DMS153 treated with DMSO at 0.1 percent for 48 hours (cell line): ENCODE data around the gene GALNT18.
A peak's percentile ranks its signal among the peaks of the same experiment; 100 is the strongest.

Experiments used
- DNase-seq: peaks from one replicate; lab custom pipeline; 2025; ENCODE audit not compliant: unreplicated experiment; lab: John Stamatoyannopoulos, UW

GALNT18 gene

DNA sequence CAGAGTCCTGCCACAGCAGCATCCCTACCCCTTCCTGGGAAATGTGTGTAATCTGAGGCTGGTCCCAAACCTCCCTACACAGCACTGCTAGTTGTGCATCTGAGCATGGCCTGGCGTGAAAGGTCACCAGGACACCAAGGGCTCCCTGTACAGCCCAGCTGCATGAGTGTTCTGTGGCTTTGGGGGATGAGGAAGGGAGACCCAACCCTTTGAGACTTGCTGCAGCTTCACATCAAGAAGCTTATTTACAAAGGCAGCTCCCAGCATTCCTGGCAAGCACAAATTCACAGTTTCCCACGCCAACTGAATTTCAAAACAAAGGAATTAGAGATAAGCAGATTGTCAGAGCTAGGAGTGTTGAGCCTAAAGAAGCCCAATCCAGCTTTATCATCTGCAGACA is 301.0 kb downstream of the GALNT18 start:
- DNase-seq = no peak

- no peak for DNase-seq
Observed at GRCh38 chr11:11318961-11319360, 302.8 kb downstream of the GALNT18 start.

DNA sequence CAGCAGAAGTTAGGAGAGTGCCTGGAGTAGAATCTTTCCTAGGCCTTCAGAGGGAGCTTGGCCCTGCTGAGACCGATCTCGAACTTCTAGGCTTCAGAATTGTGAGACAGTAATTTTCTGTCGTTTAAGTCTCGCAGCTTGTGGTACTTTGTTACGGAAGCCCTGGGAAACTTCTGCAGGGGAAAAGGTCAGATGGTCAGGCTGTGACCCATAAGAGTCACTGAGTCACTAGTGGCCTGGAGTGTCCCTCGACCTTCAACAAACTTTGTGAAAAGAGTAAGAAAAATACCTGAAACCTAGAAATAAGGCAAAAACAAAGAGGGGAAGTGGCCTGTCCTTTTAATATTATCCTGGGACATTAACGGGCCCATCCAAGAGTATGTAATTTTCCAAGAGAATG is 303.3 kb downstream of the GALNT18 start:
- DNase-seq = no peak

- DNase-seq = no peak
Observed at GRCh38 chr11:11316651-11317230, 305.1 kb downstream of the GALNT18 start.

DNA sequence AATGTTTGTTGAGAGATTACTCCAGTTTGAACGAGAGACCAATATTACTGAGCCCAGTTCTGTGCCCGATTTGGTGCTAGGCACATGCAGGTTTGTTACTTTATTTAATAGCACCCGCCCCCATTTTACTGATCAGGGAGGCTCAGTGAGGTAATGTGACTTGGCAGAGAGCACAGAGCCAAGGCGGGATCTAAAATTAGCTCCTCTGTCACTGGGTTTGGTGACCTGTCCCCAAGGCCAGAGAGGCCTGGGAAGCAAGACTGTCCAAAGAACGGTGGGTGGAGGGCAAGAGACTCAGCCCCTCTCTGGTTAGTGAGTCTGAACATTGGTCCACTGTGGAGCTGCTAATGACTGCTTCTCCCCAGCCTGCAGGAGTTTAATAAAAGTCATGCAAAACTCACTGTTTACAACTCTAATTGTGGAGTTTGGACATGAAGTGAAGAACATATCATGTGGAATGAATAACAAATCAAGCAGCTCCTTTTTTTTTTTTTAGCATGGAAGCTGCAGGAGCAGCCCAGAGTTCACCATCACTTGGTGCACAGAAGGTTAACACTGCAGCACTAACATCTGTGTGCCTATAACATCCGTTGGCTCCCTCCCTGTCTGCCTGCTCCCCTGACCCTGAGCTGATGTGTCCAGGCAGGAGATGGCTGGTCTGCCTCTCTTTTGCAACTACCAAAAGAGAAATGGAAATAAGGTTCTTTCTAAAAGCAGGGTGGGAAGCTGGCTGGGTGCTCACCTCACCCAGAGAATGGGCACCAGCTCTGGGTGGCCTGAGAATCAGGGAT is 307.7 kb downstream of the GALNT18 start:
- no peak for DNase-seq

- DNase-seq = no peak
Observed at GRCh38 chr11:11313426-11313825, 308.4 kb downstream of the GALNT18 start.

GRCh38 chr11:11312738-11313137 is 309.1 kb downstream of the GALNT18 start:
- DNase-seq = no peak

- no peak for DNase-seq
Observed at GRCh38 chr11:11311169-11311568, 310.6 kb downstream of the GALNT18 start.

- no peak for DNase-seq
Observed at GRCh38 chr11:11309906-11310305, 311.9 kb downstream of the GALNT18 start.

- DNase-seq = no peak
Observed at GRCh38 chr11:11308249-11308648, 313.6 kb downstream of the GALNT18 start.

DNA sequence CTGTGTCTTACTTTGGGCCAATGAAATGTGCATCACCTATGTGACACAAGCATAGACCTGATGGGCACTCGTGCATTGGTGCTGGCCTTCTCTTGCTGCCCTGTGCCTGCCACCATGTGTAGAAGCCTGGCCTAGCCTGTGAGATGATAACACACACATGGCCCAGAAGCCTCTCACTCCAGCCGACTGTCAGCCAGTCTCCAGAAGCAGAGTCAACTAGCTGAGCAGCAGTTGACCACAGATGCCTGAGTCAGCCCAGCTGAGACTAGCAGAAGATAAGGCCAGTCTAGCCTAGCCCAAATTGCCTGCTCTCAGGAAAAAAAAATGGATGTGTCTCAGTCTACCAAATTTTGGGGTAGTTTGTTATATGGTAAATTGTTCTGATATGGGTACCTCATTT is 314.9 kb downstream of the GALNT18 start:
- no peak for DNase-seq

DNA sequence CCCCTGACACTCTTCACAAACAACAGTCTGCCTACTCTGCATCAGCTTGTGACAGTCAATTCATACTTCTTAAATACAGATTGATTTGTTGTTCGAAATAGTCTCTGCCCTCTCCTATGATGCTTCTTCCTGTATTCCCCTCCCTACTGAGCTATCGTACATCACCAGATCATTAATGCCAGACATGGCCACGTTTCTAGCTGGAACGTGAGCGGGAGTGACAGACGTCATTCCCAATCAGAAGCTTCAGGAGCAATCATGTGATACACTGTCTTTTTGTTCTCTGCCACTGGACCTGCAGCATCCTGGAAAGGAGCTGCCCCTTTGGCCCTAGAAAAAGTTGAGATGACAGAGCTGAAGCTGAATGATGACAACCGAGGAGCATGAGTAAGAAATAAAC is 317.3 kb downstream of the GALNT18 start:
- DNase-seq = no peak

GRCh38 chr11:11302565-11302964 is 319.2 kb downstream of the GALNT18 start:
- no peak for DNase-seq

DNA sequence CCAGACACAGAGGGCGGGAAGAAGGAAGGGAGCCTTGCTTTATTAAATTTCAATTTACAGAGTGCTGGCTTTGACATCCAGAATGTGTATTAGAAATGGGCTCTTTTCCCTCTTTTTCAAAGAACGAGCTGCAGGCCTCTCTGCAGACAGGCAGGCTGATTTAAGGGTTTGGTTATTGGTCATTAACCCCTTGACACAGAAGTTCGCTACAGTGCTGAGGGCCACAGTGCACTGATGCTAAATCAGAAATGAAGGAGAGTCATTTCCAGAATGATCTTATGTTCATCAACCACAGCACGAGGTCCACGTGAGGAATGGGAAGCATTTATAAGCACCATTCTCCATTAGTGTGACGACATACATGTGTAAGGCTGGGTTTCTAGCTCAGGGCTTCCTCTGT is 320.6 kb downstream of the GALNT18 start:
- no peak for DNase-seq

GRCh38 chr11:11297578-11297977 is 324.2 kb downstream of the GALNT18 start:
- DNase-seq = no peak

DNA sequence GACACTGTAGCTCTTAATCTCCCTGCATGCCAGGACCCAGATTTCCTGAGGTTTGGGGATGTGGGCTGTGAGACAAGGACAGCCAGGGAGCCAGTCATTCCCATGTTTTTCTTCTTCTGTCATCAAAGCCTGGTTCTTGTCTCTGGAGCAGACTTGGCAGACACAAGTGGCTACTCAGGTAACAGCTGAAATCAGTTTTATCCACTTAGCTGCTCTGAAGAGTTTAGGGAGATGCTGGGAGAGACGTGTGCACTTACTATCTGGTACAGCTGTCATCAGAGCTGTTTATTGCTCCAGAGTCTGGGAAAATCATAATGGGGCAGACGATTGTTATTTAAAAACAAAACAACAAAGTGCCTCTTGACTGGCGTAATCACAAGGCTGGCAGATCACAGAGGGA is 325.4 kb downstream of the GALNT18 start:
- no peak for DNase-seq

- no peak for DNase-seq
Observed at GRCh38 chr11:11294551-11294855, 327.3 kb downstream of the GALNT18 start.

- DNase-seq = no peak
Observed at GRCh38 chr11:11293798-11294550, 327.8 kb downstream of the GALNT18 start.

- DNase-seq = no peak
Observed at GRCh38 chr11:11292839-11293238, 329.0 kb downstream of the GALNT18 start.

DNA sequence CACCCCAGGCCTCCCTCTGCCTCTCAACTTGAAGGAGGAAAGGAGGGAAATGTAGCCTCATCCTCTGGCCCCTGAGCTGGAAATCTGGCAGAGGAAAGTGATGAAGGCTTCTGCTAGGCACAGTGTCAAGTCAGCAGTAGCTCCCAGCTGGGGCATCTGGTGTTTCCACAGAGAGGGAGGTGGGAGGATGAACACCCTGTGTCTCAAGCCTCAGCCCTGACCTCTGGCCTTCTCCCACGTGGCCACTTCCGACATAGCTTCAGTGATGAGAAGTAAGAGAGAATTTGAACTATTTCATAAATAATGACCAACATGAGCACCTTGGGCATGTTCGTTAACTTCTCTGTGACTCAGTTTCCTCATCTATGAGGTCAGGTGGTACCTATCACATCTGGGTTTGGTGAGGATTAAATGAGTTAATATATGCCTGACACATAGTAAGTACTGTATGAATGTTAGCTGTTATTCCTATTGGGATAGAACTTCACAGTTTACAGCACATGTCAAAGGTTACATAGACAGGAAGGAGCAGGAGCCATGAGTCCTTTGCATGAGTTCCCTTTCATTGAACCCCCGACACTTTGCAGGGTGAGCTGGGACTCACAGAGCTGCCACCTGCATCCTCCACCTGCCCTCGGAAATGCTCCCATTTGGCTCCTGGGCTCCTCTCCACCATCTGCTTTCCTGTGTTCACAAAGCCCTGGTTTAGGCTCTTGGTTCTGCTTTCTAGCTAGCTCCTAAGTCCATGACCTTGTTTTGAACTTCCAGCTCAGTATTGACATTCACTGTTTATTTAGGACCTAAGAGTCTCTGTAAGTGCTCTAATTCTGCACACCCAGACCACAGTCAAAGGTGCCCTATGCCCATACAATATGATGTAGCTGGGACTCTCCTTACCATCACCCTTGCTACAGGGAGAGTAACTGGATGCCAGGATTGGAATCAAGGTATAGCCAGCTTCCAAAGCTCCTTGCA is 330.5 kb downstream of the GALNT18 start:
- peak; percentile 67 for DNase-seq

DNA sequence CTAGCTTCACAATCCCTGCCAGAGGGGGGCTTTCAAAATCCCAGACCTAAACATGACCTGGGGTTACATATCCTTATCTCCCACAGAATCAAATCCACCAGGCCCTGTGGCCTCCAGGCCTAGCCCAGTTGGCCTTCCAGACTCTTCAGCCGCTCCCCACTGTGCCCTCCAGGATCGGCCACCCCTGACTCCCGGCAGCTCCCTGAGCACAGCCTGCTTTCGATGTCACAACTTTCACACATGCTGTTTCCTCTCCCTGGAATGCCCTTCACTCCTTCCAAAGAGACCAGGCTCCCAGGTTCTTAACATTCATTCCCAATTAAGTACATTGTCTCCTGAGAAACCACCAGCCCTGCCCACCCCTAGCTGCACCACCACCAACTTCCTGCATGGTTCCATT is 331.5 kb downstream of the GALNT18 start:
- DNase-seq = no peak
